ENCODE measurements around the gene ABLIM1.

Gene ABLIM1

GRCh38 chr10:114518401-114519305, 139.4 kb downstream of the ABLIM1 start:
- no peak for DNase-seq (ENCODE audit: low spot score)

GRCh38 chr10:114517368-114518250, 140.5 kb downstream of the ABLIM1 start:
- DNase-seq (ENCODE audit: low spot score) = no peak

GRCh38 chr10:114516356-114516755, 141.7 kb downstream of the ABLIM1 start:
- DNase-seq (ENCODE audit: low spot score) = no peak

- no peak for DNase-seq (ENCODE audit: low spot score)
Observed at GRCh38 chr10:114515298-114515914, 142.7 kb downstream of the ABLIM1 start.

GRCh38 chr10:114513381-114513792, 144.7 kb downstream of the ABLIM1 start:
- no peak for DNase-seq (ENCODE audit: low spot score)

- DNase-seq (ENCODE audit: low spot score) = no peak
Observed at GRCh38 chr10:114511881-114512280, 146.2 kb downstream of the ABLIM1 start.

- DNase-seq (ENCODE audit: low spot score) = no peak
Observed at GRCh38 chr10:114508376-114508775, 149.7 kb downstream of the ABLIM1 start.

GRCh38 chr10:114507449-114507848, 150.6 kb downstream of the ABLIM1 start:
- DNase-seq (ENCODE audit: low spot score) = no peak

GRCh38 chr10:114506871-114507385, 151.1 kb downstream of the ABLIM1 start:
- no peak for DNase-seq (ENCODE audit: low spot score)

GRCh38 chr10:114504769-114505579, 153.1 kb downstream of the ABLIM1 start:
- DNase-seq (ENCODE audit: low spot score) = no peak

GRCh38 chr10:114502074-114502473, 156.0 kb downstream of the ABLIM1 start:
- DNase-seq (ENCODE audit: low spot score) = no peak

GRCh38 chr10:114501650-114502049, 156.4 kb downstream of the ABLIM1 start:
- no peak for DNase-seq (ENCODE audit: low spot score)

GRCh38 chr10:114500643-114501042, 157.4 kb downstream of the ABLIM1 start:
- no peak for DNase-seq (ENCODE audit: low spot score)

- no peak for DNase-seq (ENCODE audit: low spot score)
Observed at GRCh38 chr10:114499630-114500190, 158.4 kb downstream of the ABLIM1 start.

GRCh38 chr10:114499116-114499515, 159.0 kb downstream of the ABLIM1 start:
- DNase-seq (ENCODE audit: low spot score) = no peak

GRCh38 chr10:114498413-114499111, 159.5 kb downstream of the ABLIM1 start:
- no peak for DNase-seq (ENCODE audit: low spot score)

GRCh38 chr10:114495303-114495702, 162.8 kb downstream of the ABLIM1 start:
- no peak for DNase-seq (ENCODE audit: low spot score)

- peak; percentile 31 for DNase-seq (ENCODE audit: low spot score)
Observed at GRCh38 chr10:114492351-114493037, 165.6 kb downstream of the ABLIM1 start.

GRCh38 chr10:114491933-114492332, 166.1 kb downstream of the ABLIM1 start:
- no peak for DNase-seq (ENCODE audit: low spot score)

- DNase-seq (ENCODE audit: low spot score) = no peak
Observed at GRCh38 chr10:114491419-114491818, 166.7 kb downstream of the ABLIM1 start.
